ENCODE measurements around the gene TMEM220.
"Not testable (repeated sequence)": the region's sequence is repeated elsewhere in the genome, so short reads cannot be mapped to it uniquely, and the experiment has no call there.

TMEM220 gene

GRCh38 chr17:10754861-10755591 lies 25.2 kb upstream of the TMEM220 start:
- DNase-seq: no peak

GRCh38 chr17:10754109-10754508 lies 24.3 kb upstream of the TMEM220 start:
- DNase-seq: no peak

- DNase-seq: no peak
Measured at GRCh38 chr17:10752696-10753095, 22.9 kb upstream of the TMEM220 start.

GRCh38 chr17:10751563-10751962 lies 21.7 kb upstream of the TMEM220 start:
- no peak for DNase-seq

GRCh38 chr17:10750210-10750609 lies 20.4 kb upstream of the TMEM220 start:
- DNase-seq: no peak

- DNase-seq: no peak
Measured at GRCh38 chr17:10748531-10749181, 18.8 kb upstream of the TMEM220 start.

GRCh38 chr17:10745231-10745630 lies 15.4 kb upstream of the TMEM220 start:
- DNase-seq: no peak

- DNase-seq: no peak
Measured at GRCh38 chr17:10744501-10745000, 14.7 kb upstream of the TMEM220 start.

- DNase-seq: no peak
Measured at GRCh38 chr17:10743316-10744009, 13.6 kb upstream of the TMEM220 start.

- DNase-seq: no peak
Measured at GRCh38 chr17:10742431-10742830, 12.6 kb upstream of the TMEM220 start.

- DNase-seq: no peak
Measured at GRCh38 chr17:10741416-10742135, 11.8 kb upstream of the TMEM220 start.

- DNase-seq: no peak
Measured at GRCh38 chr17:10739386-10739785, 9.6 kb upstream of the TMEM220 start.

- DNase-seq: peak; percentile 58
Measured at GRCh38 chr17:10738521-10739258, 8.9 kb upstream of the TMEM220 start.

GRCh38 chr17:10737736-10738135 lies 7.9 kb upstream of the TMEM220 start:
- DNase-seq: no peak

GRCh38 chr17:10737168-10737622 lies 7.4 kb upstream of the TMEM220 start:
- DNase-seq: peak; percentile 68

GRCh38 chr17:10735821-10736220 lies 6.0 kb upstream of the TMEM220 start:
- no peak for DNase-seq

- DNase-seq: no peak
Measured at GRCh38 chr17:10735251-10735650, 5.4 kb upstream of the TMEM220 start.

- no peak for DNase-seq
Measured at GRCh38 chr17:10733666-10734065, 3.8 kb upstream of the TMEM220 start.

GRCh38 chr17:10732121-10732520 lies 2.3 kb upstream of the TMEM220 start:
- DNase-seq: not testable (repeated sequence)

- no peak for DNase-seq
Measured at GRCh38 chr17:10731408-10731879, 1.6 kb upstream of the TMEM220 start.

GRCh38 chr17:10730247-10730646 lies 424 bp upstream of the TMEM220 start:
- not testable (repeated sequence) for DNase-seq

GRCh38 chr17:10728331-10728892 lies 1.4 kb downstream of the TMEM220 start:
- DNase-seq: no peak
